Hepatic stellate cell (primary cell): ENCODE data around the gene RBM26.
"Not testable (repeated sequence)": the region's sequence is repeated elsewhere in the genome, so short reads cannot be mapped to it uniquely, and the experiment has no call there.

ENCODE experiments used
- DNase-seq: peaks from one replicate; pipeline ENCODE4 v3.0.0; 2011; ENCODE audit warnings: low spot score

RBM26 gene

GRCh38 chr13:79318664-79319063 is 87.4 kb downstream of the RBM26 start:
- no peak for DNase-seq

- DNase-seq = no peak
These were observed 88.2 kb downstream of the RBM26 start for GRCh38 chr13:79317856-79318255.

- DNase-seq = no peak
These were observed 91.4 kb downstream of the RBM26 start for GRCh38 chr13:79314652-79315051.

GRCh38 chr13:79312340-79312855 is 93.7 kb downstream of the RBM26 start:
- DNase-seq = no peak

- no peak for DNase-seq
These were observed 94.7 kb downstream of the RBM26 start for GRCh38 chr13:79311386-79311785.

GRCh38 chr13:79309690-79310089 is 96.4 kb downstream of the RBM26 start:
- no peak for DNase-seq

- no peak for DNase-seq
These were observed 98.2 kb downstream of the RBM26 start for GRCh38 chr13:79307866-79308298.

- no peak for DNase-seq
These were observed 98.6 kb downstream of the RBM26 start for GRCh38 chr13:79307433-79307861.

GRCh38 chr13:79306650-79307049 is 99.4 kb downstream of the RBM26 start:
- no peak for DNase-seq

GRCh38 chr13:79297128-79297527 is 108.9 kb downstream of the RBM26 start:
- no peak for DNase-seq

- DNase-seq = no peak
These were observed 109.9 kb downstream of the RBM26 start for GRCh38 chr13:79295906-79296706.

- DNase-seq = no peak
These were observed 115.3 kb downstream of the RBM26 start for GRCh38 chr13:79290595-79291244.

- DNase-seq = no peak
These were observed 116.5 kb downstream of the RBM26 start for GRCh38 chr13:79289571-79289970.

- no peak for DNase-seq
These were observed 117.9 kb downstream of the RBM26 start for GRCh38 chr13:79287939-79288795.

- DNase-seq = no peak
These were observed 120.9 kb downstream of the RBM26 start for GRCh38 chr13:79285159-79285558.

- no peak for DNase-seq
These were observed 122.3 kb downstream of the RBM26 start for GRCh38 chr13:79283742-79284141.

- DNase-seq = no peak
These were observed 123.1 kb downstream of the RBM26 start for GRCh38 chr13:79282976-79283375.

- no peak for DNase-seq
These were observed 123.5 kb downstream of the RBM26 start for GRCh38 chr13:79282508-79282907.

- DNase-seq = no peak
These were observed 124.7 kb downstream of the RBM26 start for GRCh38 chr13:79281339-79281747.

GRCh38 chr13:79279735-79280134 is 126.3 kb downstream of the RBM26 start:
- not testable (repeated sequence) for DNase-seq

- DNase-seq = no peak
These were observed 133.0 kb downstream of the RBM26 start for GRCh38 chr13:79273045-79273444.

- DNase-seq = no peak
These were observed 134.4 kb downstream of the RBM26 start for GRCh38 chr13:79271616-79272015.
